Uterus (tissue), 4 donors: ENCODE measurements around the gene NTF4. TPM values are rescaled to one million over a fixed set of nuclear protein-coding genes. Genes with fewer than 3 reads are reported as not detected.

Source experiments
- DNase-seq, 2 donors: peaks; one replicate each; pipeline ENCODE4 v3.0.0-alpha.2; 2019 to 2020
- H3K27ac ChIP-seq, 2 donors: fragments of 200-600 bp; sonication (generic); 1 replicate in 1 of 2; 2 replicates in 1 of 2; pipeline ENCODE4 v1.5.1; 2016 to 2018
- H3K27me3 ChIP-seq, 2 donors: fragments of 200-600 bp; sonication (generic); one replicate each; pipeline ENCODE4 v1.5.1; 2018 to 2019; ENCODE audit warnings: control low read depth in 1 of 2
- H3K36me3 ChIP-seq, 2 donors: fragments of 200-600 bp; sonication (generic); one replicate each; pipeline ENCODE4 v1.5.1; 2019; ENCODE audit warnings: control low read depth in 1 of 2
- H3K4me1 ChIP-seq, 2 donors: fragments of 200-600 bp; sonication (generic); one replicate each; pipeline ENCODE4 v1.5.1; 2018 to 2019; ENCODE audit warnings: control low read depth in 1 of 2
- H3K4me3 ChIP-seq, 2 donors: fragments of 200-600 bp; sonication (generic); 1 replicate in 1 of 2; 2 replicates in 1 of 2; pipeline ENCODE4 v1.5.1; 2018 to 2019; ENCODE audit warnings: mild to moderate bottlenecking in 1 of 2
- H3K9me3 ChIP-seq, 2 donors: fragments of 200-600 bp; sonication (generic); one replicate each; pipeline ENCODE4 v1.5.1; 2019; ENCODE audit warnings: control low read depth in 1 of 2
- CTCF ChIP-seq, 4 experiments: fragments of 200-600 bp in 2 of 4; fragments of 450-650 bp in 2 of 4; sonication (generic) in 2 of 4; IDR thresholded peaks; one replicate each; pipeline ENCODE4 v1.5.1; 2016 to 2019; ENCODE audit warnings: antibody characterized with exemption in 4 of 4, mild to moderate bottlenecking in 2 of 4, moderate library complexity in 1 of 4
- POLR2A ChIP-seq, 2 donors: fragments of 450-650 bp; IDR thresholded peaks; one replicate each; pipeline ENCODE4 v1.6.1; 2016; ENCODE audit warnings: antibody characterized with exemption in 2 of 2, mild to moderate bottlenecking in 1 of 2, moderate library complexity in 1 of 2
- intact Hi-C: fragments of 100-400 bp; cut with DNase I; formaldehyde crosslinking; loops from one replicate; pipeline ENCODE4 v1.15.1; 2023; ENCODE audit warnings: low total_unique reads
- total RNA-seq, 4 donors: library from RNA; depleted of rRNA in 3 of 4; stranded (reverse); fragments of >200 nt in 3 of 4; gene quantifications; one replicate each; pipeline versions ENCODE4 v1.1.0 to v1.2.4, GENCODE V29; 2014 to 2023
- donor health status: DM: yes; HTN: yes; CAD: no.

Gene NTF4
- total RNA-seq, 4 donors from 2014 or later: 0.64 to 2.2 TPM; not detected in 2

- TF ChIP-seq CTCF (IDR thresholded peaks at IDR 0.05) (no peak), POLR2A (IDR thresholded peaks at IDR 0.05) (no peak)
- Histone ChIP-seq H3K9me3 (no peaks in the 10 kb centered on the region), H3K27ac (no peak overlapping the region), H3K27me3 (peaks cover 14 to 26% of the 10 kb centered on the region in 2 donors), H3K36me3 (no peaks in the 10 kb centered on the region), H3K4me3 (no peak overlapping the region), H3K4me1 (peaks cover 0 to 10% of the 10 kb centered on the region in 2 donors)
- intact Hi-C loops: no loop called here
- no peak for DNase-seq
Measured at GRCh38 chr19:49070416-49070815, 5.8 kb upstream of the NTF4 start.

- DNase-seq: no peak
- no peak overlapping the region for H3K27ac ChIP-seq
- H3K9me3 ChIP-seq: no peaks in the 10 kb centered on the region
- H3K4me1 ChIP-seq: peaks cover 0 to 10% of the 10 kb centered on the region in 2 donors
- TF ChIP-seq CTCF (IDR thresholded peaks at IDR 0.05) (no peak), POLR2A (IDR thresholded peaks at IDR 0.05) (no peak)
- H3K36me3 ChIP-seq: no peaks in the 10 kb centered on the region
- intact Hi-C loops: no loop called here
- H3K27me3 ChIP-seq: peaks cover 14 to 21% of the 10 kb centered on the region in 2 donors
- no peak overlapping the region for H3K4me3 ChIP-seq
Measured at GRCh38 chr19:49069026-49069425, 4.4 kb upstream of the NTF4 start.

- Histone ChIP-seq H3K27ac (no peak overlapping the region), H3K27me3 (peaks cover 8 to 10% of the 10 kb centered on the region in 2 donors), H3K36me3 (no peaks in the 10 kb centered on the region), H3K4me3 (no peak overlapping the region), H3K9me3 (no peaks in the 10 kb centered on the region), H3K4me1 (peaks cover 0 to 7% of the 10 kb centered on the region in 2 donors)
- DNase-seq: no peak
- intact Hi-C loops: no loop called here
- TF ChIP-seq POLR2A (IDR thresholded peaks at IDR 0.05) (no peak), CTCF (IDR thresholded peaks at IDR 0.05) (no peak)
Measured at GRCh38 chr19:49067554-49067953, 2.9 kb upstream of the NTF4 start.

- no peak for DNase-seq
- intact Hi-C loops: no loop called here
- no peak for TF ChIP-seq CTCF (IDR thresholded peaks at IDR 0.05)
- no peak for TF ChIP-seq POLR2A (IDR thresholded peaks at IDR 0.05)
- Histone ChIP-seq H3K27ac (no peak overlapping the region), H3K4me3 (no peak overlapping the region), H3K36me3 (no peaks in the 10 kb centered on the region), H3K9me3 (no peaks in the 10 kb centered on the region), H3K27me3 (no peaks in the 10 kb centered on the region), H3K4me1 (no peaks in the 10 kb centered on the region)
Measured at GRCh38 chr19:49065905-49066512, 1.4 kb upstream of the NTF4 start.

GRCh38 chr19:49064029-49064629, 489 bp downstream of the NTF4 start:
- H3K27ac ChIP-seq: no peak overlapping the region
- DNase-seq: no peak
- TF ChIP-seq POLR2A (IDR thresholded peaks at IDR 0.05) (no peak), CTCF (IDR thresholded peaks at IDR 0.05) (no peak)

More at GRCh38 chr19:49064029-49064629, 489 bp downstream of the NTF4 start:
- Histone ChIP-seq H3K27me3 (no peaks in the 10 kb centered on the region), H3K4me3 (no peak overlapping the region), H3K4me1 (no peaks in the 10 kb centered on the region), H3K9me3 (no peaks in the 10 kb centered on the region), H3K36me3 (no peaks in the 10 kb centered on the region)
- intact Hi-C loops: no loop called here
